Mammary epithelial cell (primary cell): ENCODE data around the gene MXD3.

Source experiments
- EZH2 ChIP-seq: IDR thresholded peaks from 2 replicates; pipeline ENCODE4 v1.6.1; 2012; ENCODE audit warnings: low read length, inconsistent platforms, borderline replicate concordance
- TF ChIP-seq, protein P1 (sequence below), 2 donors: IDR thresholded peaks in 1 of 2; conservative IDR thresholded peaks in 1 of 2; 2 replicates each; pipeline ENCODE4 v1.5.1; 2011 to 2012; ENCODE audit warnings: inconsistent platforms in 2 of 2, low read length in 2 of 2, mild to moderate bottlenecking in 2 of 2, control low read depth in 1 of 2, low read depth in 1 of 2; ENCODE audit not compliant: insufficient read depth in 1 of 2; ENCODE audit errors: extremely low read depth in 1 of 2

DNA sequence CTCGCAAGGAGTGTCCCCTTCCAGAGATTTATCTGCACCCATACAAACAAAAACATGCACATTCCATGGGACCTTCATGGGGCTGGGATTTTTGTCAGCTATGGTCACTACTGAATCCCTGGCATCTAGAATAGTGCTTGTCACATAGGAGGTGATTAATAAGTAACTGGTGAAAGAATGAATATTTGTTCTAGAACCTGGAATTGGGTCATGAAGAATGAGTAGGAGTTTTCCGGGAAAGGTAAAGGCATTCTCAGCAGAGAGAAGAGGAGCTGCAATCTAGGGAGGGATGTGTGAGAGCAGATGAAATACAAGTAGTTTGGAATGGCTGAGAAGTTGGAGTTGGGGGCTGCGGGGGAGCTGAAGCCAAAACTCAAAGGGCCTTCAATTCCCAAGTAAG lies 42.6 kb upstream of the MXD3 start:
- TF ChIP-seq, protein P1, sequence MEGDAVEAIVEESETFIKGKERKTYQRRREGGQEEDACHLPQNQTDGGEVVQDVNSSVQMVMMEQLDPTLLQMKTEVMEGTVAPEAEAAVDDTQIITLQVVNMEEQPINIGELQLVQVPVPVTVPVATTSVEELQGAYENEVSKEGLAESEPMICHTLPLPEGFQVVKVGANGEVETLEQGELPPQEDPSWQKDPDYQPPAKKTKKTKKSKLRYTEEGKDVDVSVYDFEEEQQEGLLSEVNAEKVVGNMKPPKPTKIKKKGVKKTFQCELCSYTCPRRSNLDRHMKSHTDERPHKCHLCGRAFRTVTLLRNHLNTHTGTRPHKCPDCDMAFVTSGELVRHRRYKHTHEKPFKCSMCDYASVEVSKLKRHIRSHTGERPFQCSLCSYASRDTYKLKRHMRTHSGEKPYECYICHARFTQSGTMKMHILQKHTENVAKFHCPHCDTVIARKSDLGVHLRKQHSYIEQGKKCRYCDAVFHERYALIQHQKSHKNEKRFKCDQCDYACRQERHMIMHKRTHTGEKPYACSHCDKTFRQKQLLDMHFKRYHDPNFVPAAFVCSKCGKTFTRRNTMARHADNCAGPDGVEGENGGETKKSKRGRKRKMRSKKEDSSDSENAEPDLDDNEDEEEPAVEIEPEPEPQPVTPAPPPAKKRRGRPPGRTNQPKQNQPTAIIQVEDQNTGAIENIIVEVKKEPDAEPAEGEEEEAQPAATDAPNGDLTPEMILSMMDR (conservative IDR thresholded peaks at IDR 0.05 in 1 of 2, IDR thresholded peaks at IDR 0.05 in 1 of 2; ENCODE audit: extremely low read depth in 1 of 2, insufficient read depth in 1 of 2, low read depth in 1 of 2, low read length in 2 of 2) = no peak
- no peak for TF ChIP-seq EZH2
